DOHH2 (cell line): ENCODE results near the gene ARMCX5.

Source experiments
- EZH2phosphoT487 ChIP-seq: fragments of 200-600 bp; sonication (generic); IDR thresholded peaks from 2 replicates; pipeline ENCODE4 v1.6.1; 2017; ENCODE audit warnings: borderline replicate concordance, mild to moderate bottlenecking, antibody characterized with exemption, low read length, moderate library complexity, mixed read lengths
- TF ChIP-seq, protein P1 (sequence below): fragments of 200-600 bp; sonication (generic); IDR thresholded peaks from one replicate; pipeline ENCODE4 v1.5.1; 2014; ENCODE audit warnings: antibody characterized with exemption, mild to moderate bottlenecking, low read depth, low read length; ENCODE audit not compliant: poor library complexity, severe bottlenecking

DNA sequence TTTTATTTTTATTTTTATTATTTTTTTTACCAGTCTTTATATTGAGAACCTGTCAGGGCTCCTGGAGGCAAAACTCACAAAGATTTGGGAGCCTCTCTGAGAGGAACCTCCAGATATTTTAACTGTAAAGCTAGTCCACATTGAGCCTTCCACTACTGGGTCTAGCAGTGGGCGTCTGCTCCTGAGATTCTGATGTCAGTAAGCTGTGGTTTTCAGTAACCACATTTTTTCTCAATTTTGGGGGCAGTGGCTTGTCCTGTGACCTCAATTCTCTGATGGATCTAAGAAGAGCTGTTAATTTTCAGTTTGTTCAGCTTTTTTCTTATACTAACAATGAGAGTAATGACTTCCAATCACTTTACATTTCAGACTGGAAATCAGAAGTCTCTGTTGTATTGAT lies 28.3 kb downstream of the ARMCX5 start:
- no peak for TF ChIP-seq EZH2phosphoT487
- TF ChIP-seq, protein P1, sequence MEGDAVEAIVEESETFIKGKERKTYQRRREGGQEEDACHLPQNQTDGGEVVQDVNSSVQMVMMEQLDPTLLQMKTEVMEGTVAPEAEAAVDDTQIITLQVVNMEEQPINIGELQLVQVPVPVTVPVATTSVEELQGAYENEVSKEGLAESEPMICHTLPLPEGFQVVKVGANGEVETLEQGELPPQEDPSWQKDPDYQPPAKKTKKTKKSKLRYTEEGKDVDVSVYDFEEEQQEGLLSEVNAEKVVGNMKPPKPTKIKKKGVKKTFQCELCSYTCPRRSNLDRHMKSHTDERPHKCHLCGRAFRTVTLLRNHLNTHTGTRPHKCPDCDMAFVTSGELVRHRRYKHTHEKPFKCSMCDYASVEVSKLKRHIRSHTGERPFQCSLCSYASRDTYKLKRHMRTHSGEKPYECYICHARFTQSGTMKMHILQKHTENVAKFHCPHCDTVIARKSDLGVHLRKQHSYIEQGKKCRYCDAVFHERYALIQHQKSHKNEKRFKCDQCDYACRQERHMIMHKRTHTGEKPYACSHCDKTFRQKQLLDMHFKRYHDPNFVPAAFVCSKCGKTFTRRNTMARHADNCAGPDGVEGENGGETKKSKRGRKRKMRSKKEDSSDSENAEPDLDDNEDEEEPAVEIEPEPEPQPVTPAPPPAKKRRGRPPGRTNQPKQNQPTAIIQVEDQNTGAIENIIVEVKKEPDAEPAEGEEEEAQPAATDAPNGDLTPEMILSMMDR: no peak
